A673 (cell line): ENCODE measurements around the gene METTL27.

Experiments
- CTCF ChIP-seq: fragments of 300-800, 200-600 bp; sonication (generic); conservative IDR thresholded peaks from 2 replicates; pipeline ENCODE4 v1.5.1; 2017; ENCODE audit warnings: low read depth, mild to moderate bottlenecking, antibody characterized with exemption, low read length, moderate library complexity, mixed read lengths
- EZH2 ChIP-seq: fragments of 200-600 bp; sonication (generic); IDR thresholded peaks from 2 replicates; pipeline ENCODE4 v1.6.1; 2017; ENCODE audit warnings: borderline replicate concordance, low read depth, mild to moderate bottlenecking, mixed read lengths, antibody characterized with exemption, low read length; ENCODE audit not compliant: poor library complexity, severe bottlenecking

- TF ChIP-seq CTCF (no peak), EZH2 (no peak)
Observed at GRCh38 chr7:73869011-73869798, 26.9 kb upstream of the METTL27 start.
